Panc1 (cell line): ENCODE data around the gene CHD6. TPM values are rescaled to one million over a fixed set of nuclear protein-coding genes. Genes with fewer than 3 reads are reported as not detected.
A peak's percentile ranks its signal among the peaks of the same experiment; 100 is the strongest.

Source experiments
- ATAC-seq: fragments of 200-7000 bp; cut with Tn5 transposase; 2 replicates; pipeline ENCODE4 v1.9.1; 2020; ENCODE audit warnings: mild to moderate bottlenecking, moderate library complexity
- BruUV-seq: library from RNA; stranded (reverse); fragments of 400-500 nt; replicated peaks from 2 replicates; lab custom pipeline; 2021; lab: Mats Ljungman, UMichigan
- CTCF ChIA-PET: fragments of 300-600 bp; sonication (Branson Sonifier 250); formaldehyde crosslinking; loops from one replicate; lab custom pipeline; 2022; ENCODE audit warnings: antibody characterized with exemption; lab: Charles Lee
- POLR2A ChIA-PET: fragments of 300-600 bp; sonication (Branson Sonifier 250); formaldehyde crosslinking; loops from one replicate; lab custom pipeline; 2022; ENCODE audit warnings: antibody characterized with exemption; lab: Charles Lee
- DNase-seq: peaks from one replicate; pipeline ENCODE4 v3.0.0-alpha.2; 2010; ENCODE audit warnings: low read depth, low spot score
- H3K27ac ChIP-seq: 2 replicates; pipeline ENCODE4 v1.5.1; 2011; ENCODE audit warnings: mild to moderate bottlenecking, low read length, inconsistent platforms
- H3K27me3 ChIP-seq: fragments of 200-500 bp; sonication (Bioruptor generic); 2 replicates; pipeline ENCODE4 v1.6.0; 2014; ENCODE audit warnings: low read length, inconsistent platforms; ENCODE audit not compliant: control insufficient read depth, insufficient read depth
- H3K36me3 ChIP-seq: fragments of 200-500 bp; sonication (Bioruptor generic); 2 replicates; pipeline ENCODE4 v1.5.1; 2014; ENCODE audit warnings: inconsistent platforms, mild to moderate bottlenecking, low read length, moderate library complexity; ENCODE audit not compliant: control insufficient read depth, insufficient read depth
- H3K4me1 ChIP-seq: 2 replicates; pipeline ENCODE4 v1.5.1; 2011; ENCODE audit warnings: inconsistent platforms, mild to moderate bottlenecking, low read length, moderate library complexity; ENCODE audit not compliant: control insufficient read depth, insufficient read depth
- H3K4me3 ChIP-seq, 2 experiments: 2 replicates each; pipeline ENCODE4 v1.5.1; 2011 to 2012; ENCODE audit warnings: low read depth in 2 of 2, low read length in 2 of 2, mild to moderate bottlenecking in 2 of 2, inconsistent platforms in 1 of 2, moderate library complexity in 1 of 2
- H3K9me3 ChIP-seq: fragments of 200-500 bp; sonication (Bioruptor generic); 2 replicates; pipeline ENCODE4 v1.5.1; 2014; ENCODE audit warnings: low read depth, mild to moderate bottlenecking, inconsistent platforms, low read length, moderate library complexity; ENCODE audit not compliant: control insufficient read depth, insufficient read depth
- POLR2AphosphoS5 ChIP-seq: IDR thresholded peaks from 2 replicates; pipeline ENCODE4 v1.6.1; 2012; ENCODE audit warnings: mild to moderate bottlenecking, low read depth, low read length, moderate library complexity
- SIN3A ChIP-seq: IDR thresholded peaks from 2 replicates; pipeline ENCODE4 v1.6.1; 2012; ENCODE audit warnings: low read depth, mild to moderate bottlenecking, low read length, moderate library complexity, borderline replicate concordance; ENCODE audit not compliant: insufficient read depth
- TCF7L2 ChIP-seq: IDR thresholded peaks from 2 replicates; pipeline ENCODE4 v1.6.1; 2011; ENCODE audit warnings: mild to moderate bottlenecking, low read depth, low read length, inconsistent platforms
- in situ Hi-C: cut with HindIII; loops from 2 replicates; pipeline ENCODE4 v1.10.0; 2016; ENCODE audit warnings: low sequenced_read_pairs, low pct_unique_long_range_greater_than_20kb
- intact Hi-C: fragments of 100-400 bp; cut with micrococcal nuclease; formaldehyde crosslinking; loops from one replicate; pipeline ENCODE4 v1.10.0; 2022; ENCODE audit not compliant: unreplicated experiment
- total RNA-seq: library from RNA; stranded (reverse); gene quantifications from one replicate; pipeline ENCODE4 v1.2.1, GENCODE V29; 2021; ENCODE audit not compliant: unreplicated experiment
- TF ChIP-seq, protein P1 (sequence below), 2 experiments: IDR thresholded peaks; 2 replicates each; pipeline ENCODE4 v1.6.1; 2011 to 2012; ENCODE audit warnings: low read depth in 2 of 2, control low read depth in 1 of 2, low read length in 1 of 2, mild to moderate bottlenecking in 1 of 2, moderate library complexity in 1 of 2; ENCODE audit not compliant: insufficient read depth in 1 of 2
- TF ChIP-seq, protein P2 (sequence below): fragments of 450-650 bp; IDR thresholded peaks from 2 replicates; pipeline ENCODE4 v1.5.1; 2017; ENCODE audit warnings: mild to moderate bottlenecking

CHD6 gene
- total RNA-seq, 1 experiment from 2014 or later: 21.3 TPM

DNA sequence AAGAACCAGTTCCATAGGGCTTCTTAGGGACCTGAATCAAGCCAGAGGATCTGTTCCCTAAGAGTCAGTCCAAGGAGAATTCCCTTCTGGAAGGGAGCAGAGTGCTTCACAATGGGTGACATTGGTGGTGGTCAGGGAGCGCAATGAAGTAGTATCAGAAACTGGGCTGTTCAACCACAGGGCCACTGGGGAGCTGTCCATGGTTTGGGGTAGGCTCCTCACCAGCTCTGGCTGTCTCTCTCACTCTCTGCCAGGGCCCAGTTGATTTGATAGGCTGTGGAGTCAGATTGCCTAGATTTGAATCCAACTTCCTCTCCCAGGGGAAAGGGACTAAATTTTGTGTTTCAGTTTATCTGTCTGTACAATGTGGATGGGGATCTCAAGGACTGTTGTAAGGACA lies 36.7 kb upstream of the CHD6 start:
- Histone ChIP-seq H3K36me3 (no peaks in the 10 kb centered on the region), H3K27me3 (0 out of 2 replicates have a peak, but pooled peaks cover 4% of the 10 kb centered on the region), H3K9me3 (no peaks in the 10 kb centered on the region), H3K27ac (no peak overlapping the region), H3K4me1 (no peaks in the 10 kb centered on the region), H3K4me3 (no peak overlapping the region)
- intact Hi-C loops: no loop called here
- BruUV-seq: no TSS peak
- CTCF ChIA-PET: no interaction called here
- DNase-seq (no peak), ATAC-seq (no peak)
- TF ChIP-seq POLR2AphosphoS5 (no peak), TCF7L2 (no peak)
- TF ChIP-seq, protein P1, sequence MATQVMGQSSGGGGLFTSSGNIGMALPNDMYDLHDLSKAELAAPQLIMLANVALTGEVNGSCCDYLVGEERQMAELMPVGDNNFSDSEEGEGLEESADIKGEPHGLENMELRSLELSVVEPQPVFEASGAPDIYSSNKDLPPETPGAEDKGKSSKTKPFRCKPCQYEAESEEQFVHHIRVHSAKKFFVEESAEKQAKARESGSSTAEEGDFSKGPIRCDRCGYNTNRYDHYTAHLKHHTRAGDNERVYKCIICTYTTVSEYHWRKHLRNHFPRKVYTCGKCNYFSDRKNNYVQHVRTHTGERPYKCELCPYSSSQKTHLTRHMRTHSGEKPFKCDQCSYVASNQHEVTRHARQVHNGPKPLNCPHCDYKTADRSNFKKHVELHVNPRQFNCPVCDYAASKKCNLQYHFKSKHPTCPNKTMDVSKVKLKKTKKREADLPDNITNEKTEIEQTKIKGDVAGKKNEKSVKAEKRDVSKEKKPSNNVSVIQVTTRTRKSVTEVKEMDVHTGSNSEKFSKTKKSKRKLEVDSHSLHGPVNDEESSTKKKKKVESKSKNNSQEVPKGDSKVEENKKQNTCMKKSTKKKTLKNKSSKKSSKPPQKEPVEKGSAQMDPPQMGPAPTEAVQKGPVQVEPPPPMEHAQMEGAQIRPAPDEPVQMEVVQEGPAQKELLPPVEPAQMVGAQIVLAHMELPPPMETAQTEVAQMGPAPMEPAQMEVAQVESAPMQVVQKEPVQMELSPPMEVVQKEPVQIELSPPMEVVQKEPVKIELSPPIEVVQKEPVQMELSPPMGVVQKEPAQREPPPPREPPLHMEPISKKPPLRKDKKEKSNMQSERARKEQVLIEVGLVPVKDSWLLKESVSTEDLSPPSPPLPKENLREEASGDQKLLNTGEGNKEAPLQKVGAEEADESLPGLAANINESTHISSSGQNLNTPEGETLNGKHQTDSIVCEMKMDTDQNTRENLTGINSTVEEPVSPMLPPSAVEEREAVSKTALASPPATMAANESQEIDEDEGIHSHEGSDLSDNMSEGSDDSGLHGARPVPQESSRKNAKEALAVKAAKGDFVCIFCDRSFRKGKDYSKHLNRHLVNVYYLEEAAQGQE (IDR thresholded peaks at IDR 0.05; ENCODE audit: insufficient read depth in 1 of 2, low read depth in 2 of 2, low read length in 1 of 2): peak; percentile 80 to 89
- POLR2A ChIA-PET: no interaction called here
- in situ Hi-C loops: no loop called here

DNA sequence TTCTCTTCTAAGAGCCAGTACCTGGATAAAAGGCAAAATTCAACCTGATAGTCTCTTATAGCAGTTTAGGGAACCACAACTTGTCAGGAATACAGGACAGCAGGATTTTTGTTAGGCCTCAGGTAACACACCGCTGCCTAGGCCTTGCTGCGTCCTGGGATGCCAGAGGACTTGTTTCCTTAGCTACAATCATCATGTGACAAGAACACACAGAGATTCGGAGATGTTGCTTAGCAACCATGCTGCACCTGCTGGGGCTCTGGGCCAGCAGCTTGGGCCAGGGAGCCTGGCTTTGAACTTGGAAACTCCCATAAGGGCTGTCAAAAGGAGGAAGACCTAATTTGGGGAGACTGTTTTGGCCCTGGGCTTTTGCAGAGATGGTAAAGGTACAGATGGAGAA lies 36.1 kb upstream of the CHD6 start:
- intact Hi-C loops (no loop called here), in situ Hi-C loops (no loop called here)
- H3K9me3 ChIP-seq: no peaks in the 10 kb centered on the region
- no peaks in the 10 kb centered on the region for H3K4me1 ChIP-seq
- no TSS peak for BruUV-seq
- H3K27me3 ChIP-seq: 0 out of 2 replicates have a peak, but pooled peaks cover 4% of the 10 kb centered on the region
- ATAC-seq (no peak), DNase-seq (no peak)
- no peak overlapping the region for H3K4me3 ChIP-seq
- no peak overlapping the region for H3K27ac ChIP-seq
- ChIA-PET POLR2A (no interaction called here), CTCF (no interaction called here)
- H3K36me3 ChIP-seq: no peaks in the 10 kb centered on the region
- no peak for TF ChIP-seq POLR2AphosphoS5
- TF ChIP-seq, protein P1 (IDR thresholded peaks at IDR 0.05; ENCODE audit: insufficient read depth in 1 of 2, low read depth in 2 of 2, low read length in 1 of 2): no peak
- TF ChIP-seq SIN3A: no peak
- TF ChIP-seq, protein P2, sequence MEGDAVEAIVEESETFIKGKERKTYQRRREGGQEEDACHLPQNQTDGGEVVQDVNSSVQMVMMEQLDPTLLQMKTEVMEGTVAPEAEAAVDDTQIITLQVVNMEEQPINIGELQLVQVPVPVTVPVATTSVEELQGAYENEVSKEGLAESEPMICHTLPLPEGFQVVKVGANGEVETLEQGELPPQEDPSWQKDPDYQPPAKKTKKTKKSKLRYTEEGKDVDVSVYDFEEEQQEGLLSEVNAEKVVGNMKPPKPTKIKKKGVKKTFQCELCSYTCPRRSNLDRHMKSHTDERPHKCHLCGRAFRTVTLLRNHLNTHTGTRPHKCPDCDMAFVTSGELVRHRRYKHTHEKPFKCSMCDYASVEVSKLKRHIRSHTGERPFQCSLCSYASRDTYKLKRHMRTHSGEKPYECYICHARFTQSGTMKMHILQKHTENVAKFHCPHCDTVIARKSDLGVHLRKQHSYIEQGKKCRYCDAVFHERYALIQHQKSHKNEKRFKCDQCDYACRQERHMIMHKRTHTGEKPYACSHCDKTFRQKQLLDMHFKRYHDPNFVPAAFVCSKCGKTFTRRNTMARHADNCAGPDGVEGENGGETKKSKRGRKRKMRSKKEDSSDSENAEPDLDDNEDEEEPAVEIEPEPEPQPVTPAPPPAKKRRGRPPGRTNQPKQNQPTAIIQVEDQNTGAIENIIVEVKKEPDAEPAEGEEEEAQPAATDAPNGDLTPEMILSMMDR: no peak
- TF ChIP-seq TCF7L2: no peak
